Measurements from ENCODE around the gene PIAS1. TPM values are rescaled to one million over a fixed set of nuclear protein-coding genes. Genes with fewer than 3 reads are reported as not detected.

Gene PIAS1
- total and polyA plus RNA-seq, 3 donors from 2014 or later, result 57.2 to 87.6 (median 60.5) TPM

DNA sequence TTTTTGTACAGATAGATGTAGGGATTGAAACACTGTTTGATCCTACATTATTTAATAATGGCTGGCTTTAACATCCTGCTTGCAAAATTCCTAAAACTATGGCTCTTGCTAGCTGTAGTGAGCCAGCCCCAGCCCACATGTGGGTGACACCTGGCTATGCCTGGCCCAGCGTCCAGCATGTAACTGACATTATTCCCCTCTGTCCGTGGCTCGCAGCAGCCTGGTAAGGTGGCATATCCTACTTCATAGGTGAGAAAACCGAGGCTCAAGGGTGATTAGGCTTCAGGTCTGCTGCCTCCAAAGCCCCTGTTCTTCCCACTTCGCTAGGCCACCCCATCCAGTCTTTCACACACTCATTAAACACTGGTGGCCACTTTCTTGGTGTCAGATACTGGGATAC lies 149.4 kb downstream of the PIAS1 start:
- peaks cover 29% of the 10 kb centered on the region for H3K4me1 ChIP-seq
- intact Hi-C loops (cut with DNase I; ENCODE audit: low total_unique reads), result no loop called here
- TF ChIP-seq, protein P1, sequence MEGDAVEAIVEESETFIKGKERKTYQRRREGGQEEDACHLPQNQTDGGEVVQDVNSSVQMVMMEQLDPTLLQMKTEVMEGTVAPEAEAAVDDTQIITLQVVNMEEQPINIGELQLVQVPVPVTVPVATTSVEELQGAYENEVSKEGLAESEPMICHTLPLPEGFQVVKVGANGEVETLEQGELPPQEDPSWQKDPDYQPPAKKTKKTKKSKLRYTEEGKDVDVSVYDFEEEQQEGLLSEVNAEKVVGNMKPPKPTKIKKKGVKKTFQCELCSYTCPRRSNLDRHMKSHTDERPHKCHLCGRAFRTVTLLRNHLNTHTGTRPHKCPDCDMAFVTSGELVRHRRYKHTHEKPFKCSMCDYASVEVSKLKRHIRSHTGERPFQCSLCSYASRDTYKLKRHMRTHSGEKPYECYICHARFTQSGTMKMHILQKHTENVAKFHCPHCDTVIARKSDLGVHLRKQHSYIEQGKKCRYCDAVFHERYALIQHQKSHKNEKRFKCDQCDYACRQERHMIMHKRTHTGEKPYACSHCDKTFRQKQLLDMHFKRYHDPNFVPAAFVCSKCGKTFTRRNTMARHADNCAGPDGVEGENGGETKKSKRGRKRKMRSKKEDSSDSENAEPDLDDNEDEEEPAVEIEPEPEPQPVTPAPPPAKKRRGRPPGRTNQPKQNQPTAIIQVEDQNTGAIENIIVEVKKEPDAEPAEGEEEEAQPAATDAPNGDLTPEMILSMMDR (IDR thresholded peaks at IDR 0.05), result no peak

DNA sequence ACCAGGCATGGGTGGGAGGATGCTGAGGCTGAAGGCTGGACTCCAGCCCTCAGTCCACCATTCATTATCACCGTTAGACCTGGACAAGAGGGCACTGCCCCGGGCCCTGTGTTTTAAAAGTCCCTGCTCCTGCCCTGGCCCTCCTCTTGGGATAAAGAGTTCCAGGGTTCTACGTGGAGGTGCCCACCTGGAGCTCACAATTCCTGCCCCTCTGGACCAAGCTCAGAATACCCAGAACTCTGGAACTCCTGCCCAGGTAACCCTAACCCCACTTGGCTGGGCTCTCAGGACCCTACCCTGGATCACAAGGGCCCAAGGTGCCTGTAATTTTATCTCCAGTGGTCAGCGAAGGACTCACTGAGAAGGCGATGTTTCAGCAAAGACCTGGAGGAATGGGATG lies 149.8 kb downstream of the PIAS1 start:
- intact Hi-C loops (cut with DNase I; ENCODE audit: low total_unique reads), result no loop called here
- Histone ChIP-seq H3K9me3 (no peaks in the 10 kb centered on the region), H3K36me3 (ENCODE audit: low read depth, missing control alignments) (no peaks in the 10 kb centered on the region), H3K4me1 (peaks cover 29% of the 10 kb centered on the region), H3K27ac (no peak overlapping the region), H3K27me3 (no peaks in the 10 kb centered on the region), H3K4me3 (no peak overlapping the region)
- TF ChIP-seq POLR2A (IDR thresholded peaks at IDR 0.05), result no peak
- TF ChIP-seq, protein P1 (IDR thresholded peaks at IDR 0.05), result no peak
- WGBS, 2 donors, result 95 to 100% methylated on average over 4 to 5 of the region's 5 CpGs
- DNase-seq, result no peak

More for the DNA sequence above, 149.4 kb downstream of the PIAS1 start:
- H3K9me3 ChIP-seq, result no peaks in the 10 kb centered on the region
- no peak for DNase-seq
- H3K4me3 ChIP-seq, result no peak overlapping the region
- no peaks in the 10 kb centered on the region for H3K27me3 ChIP-seq
- H3K36me3 ChIP-seq (ENCODE audit: low read depth, missing control alignments), result no peaks in the 10 kb centered on the region
- no peak overlapping the region for H3K27ac ChIP-seq
- 93 to 98% methylated on average over 5 of the region's 5 CpGs for WGBS, 2 donors

DNA sequence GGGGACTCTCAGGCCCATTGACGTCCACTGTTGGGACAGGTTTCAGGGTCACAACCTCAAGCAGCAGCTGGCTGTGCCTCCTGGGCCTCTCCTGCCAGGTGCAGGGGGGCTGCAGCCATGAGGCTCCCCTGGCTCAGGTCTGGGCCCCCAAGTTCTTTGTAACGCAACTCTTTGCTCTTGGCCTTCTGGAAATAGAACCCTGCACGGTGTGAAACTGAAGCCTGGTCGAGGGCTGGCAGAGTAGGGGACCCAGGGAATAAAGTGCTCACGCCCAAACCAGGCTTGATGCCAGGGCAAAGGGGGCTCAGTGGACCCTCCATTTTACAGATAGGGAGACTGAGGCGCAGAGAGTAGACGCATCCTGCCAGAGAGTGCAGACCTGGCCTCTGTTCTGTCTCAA lies 150.2 kb downstream of the PIAS1 start:
- TF ChIP-seq, protein P1 (IDR thresholded peaks at IDR 0.05), result no peak
- no peak for TF ChIP-seq POLR2A (IDR thresholded peaks at IDR 0.05)
- DNase-seq, result no peak
- no peak overlapping the region for H3K4me3 ChIP-seq
- no peaks in the 10 kb centered on the region for H3K9me3 ChIP-seq
- no peaks in the 10 kb centered on the region for H3K27me3 ChIP-seq
- intact Hi-C loops (cut with DNase I; ENCODE audit: low total_unique reads), result no loop called here
- peaks cover 27% of the 10 kb centered on the region for H3K4me1 ChIP-seq
- no peak overlapping the region for H3K27ac ChIP-seq
- H3K36me3 ChIP-seq (ENCODE audit: low read depth, missing control alignments), result no peaks in the 10 kb centered on the region
- WGBS, 2 donors, result 91 to 92% methylated on average over 6 to 7 of the region's 7 CpGs

DNA sequence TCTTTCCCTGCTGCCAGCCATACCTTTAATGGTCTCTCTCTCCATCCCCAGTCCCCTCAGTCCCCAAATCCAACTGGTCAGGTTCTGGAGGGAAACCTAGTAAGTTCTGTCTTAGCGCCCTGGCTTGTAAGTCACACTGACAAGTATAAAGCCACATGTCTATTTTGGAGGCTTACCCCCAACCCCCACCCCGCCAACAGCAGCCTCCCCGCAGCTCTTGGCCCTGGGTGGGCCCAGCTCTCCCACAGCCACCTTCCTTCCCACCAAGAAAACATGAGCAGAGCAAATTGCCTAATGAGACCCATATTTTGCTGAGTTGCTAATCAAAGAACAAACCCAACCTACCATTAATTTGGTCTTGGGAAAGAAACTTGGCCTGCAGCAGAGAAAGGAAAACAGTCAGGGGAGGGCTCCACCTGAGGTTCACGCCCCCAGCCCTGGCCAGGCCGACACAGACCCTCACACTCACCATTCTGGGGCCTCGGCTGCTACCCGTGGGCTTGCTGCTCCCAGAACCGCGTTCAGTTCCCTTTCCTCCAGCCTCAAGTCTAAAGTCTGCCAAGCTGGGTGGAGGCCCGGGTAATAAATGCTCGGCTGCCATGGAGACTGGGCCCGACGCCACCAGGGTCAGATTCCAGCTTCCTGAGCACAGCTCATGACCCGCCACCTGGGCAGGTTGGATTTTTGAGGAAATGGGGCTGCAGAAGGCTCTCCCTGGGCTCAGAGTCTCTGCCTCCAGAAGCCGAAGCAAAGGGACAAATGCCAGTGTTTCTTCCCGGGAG lies 150.9 kb downstream of the PIAS1 start, which contains the start of gene CALML4:
TSS of gene CALML4 (minus strand) at position 557 of the 782 bp plus-strand sequence. CDS start at position 472, 85 bp downstream.
- H3K4me3 ChIP-seq, result no peak within 1 kb of the TSS
- peak; percentile 63 for DNase-seq
- H3K4me1 ChIP-seq, result peaks cover 23% of the 10 kb centered on the region
- H3K9me3 ChIP-seq, result no peaks in the 10 kb centered on the region
- WGBS, 2 donors, result 42 to 67% methylated on average over 3 to 16 of the region's 16 CpGs
- peak within 1 kb of the TSS; percentile 24 to 50 for H3K27ac ChIP-seq
- H3K36me3 ChIP-seq (ENCODE audit: low read depth, missing control alignments), result no peaks in the 10 kb centered on the region
- no peak for TF ChIP-seq POLR2A (IDR thresholded peaks at IDR 0.05)
- TF ChIP-seq, protein P1 (IDR thresholded peaks at IDR 0.05), result no peak
- intact Hi-C loops (cut with DNase I; ENCODE audit: low total_unique reads), result no loop called here
- H3K27me3 ChIP-seq, result no peaks in the 10 kb centered on the region

DNA sequence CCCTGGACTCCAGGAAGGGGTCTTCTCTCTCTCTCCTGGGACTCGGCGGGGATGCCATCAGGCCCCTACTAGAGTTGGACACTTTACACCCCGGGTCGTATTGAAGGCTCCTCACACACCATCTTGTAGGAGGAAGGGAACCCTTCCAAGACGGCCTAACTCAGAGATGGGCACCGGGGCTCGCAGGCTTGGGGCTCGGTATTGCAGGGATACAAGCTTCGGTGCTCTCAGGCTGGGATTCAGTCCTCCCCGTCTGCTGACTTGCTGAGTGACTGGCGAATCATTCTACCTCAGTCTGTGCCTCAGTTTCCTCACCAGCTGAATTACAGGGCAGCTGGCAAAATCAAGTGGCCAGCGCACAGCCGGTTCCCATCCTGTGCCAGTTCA lies 151.4 kb downstream of the PIAS1 start:
- 66 to 73% methylated on average over 6 to 13 of the region's 13 CpGs for WGBS, 2 donors
- H3K27ac ChIP-seq, result peak overlapping the region; percentile 24 to 50
- no peak for DNase-seq
- H3K4me3 ChIP-seq, result no peak overlapping the region
- no peaks in the 10 kb centered on the region for H3K36me3 ChIP-seq (ENCODE audit: low read depth, missing control alignments)
- no peaks in the 10 kb centered on the region for H3K27me3 ChIP-seq
- no peaks in the 10 kb centered on the region for H3K9me3 ChIP-seq
- intact Hi-C loops (cut with DNase I; ENCODE audit: low total_unique reads), result no loop called here
- peaks cover 20% of the 10 kb centered on the region for H3K4me1 ChIP-seq
- no peak for TF ChIP-seq POLR2A (IDR thresholded peaks at IDR 0.05)
- TF ChIP-seq, protein P1 (IDR thresholded peaks at IDR 0.05), result no peak
